ENCODE data around the gene TNFRSF19.

The TNFRSF19 gene

DNA sequence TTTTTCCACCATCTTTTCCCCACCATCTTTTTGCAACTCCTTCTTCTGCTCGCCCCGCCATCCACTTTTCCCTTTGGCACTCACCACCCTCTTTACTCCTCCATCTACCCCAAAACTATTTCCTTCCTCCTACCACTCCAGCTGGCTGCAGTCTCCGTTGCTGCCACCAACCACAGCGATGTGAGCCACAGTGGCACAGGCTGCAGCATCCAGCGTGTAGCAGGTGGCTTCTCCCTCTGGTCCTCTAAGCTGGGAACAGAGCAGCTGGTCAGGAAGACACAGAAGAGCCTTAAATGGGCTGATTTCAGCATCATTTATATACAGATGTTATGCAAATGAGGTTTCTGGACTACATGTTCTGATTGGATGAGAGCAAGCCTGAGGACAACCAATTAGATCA lies 144.5 kb downstream of the TNFRSF19 start:
- DNase-seq = no peak

DNA sequence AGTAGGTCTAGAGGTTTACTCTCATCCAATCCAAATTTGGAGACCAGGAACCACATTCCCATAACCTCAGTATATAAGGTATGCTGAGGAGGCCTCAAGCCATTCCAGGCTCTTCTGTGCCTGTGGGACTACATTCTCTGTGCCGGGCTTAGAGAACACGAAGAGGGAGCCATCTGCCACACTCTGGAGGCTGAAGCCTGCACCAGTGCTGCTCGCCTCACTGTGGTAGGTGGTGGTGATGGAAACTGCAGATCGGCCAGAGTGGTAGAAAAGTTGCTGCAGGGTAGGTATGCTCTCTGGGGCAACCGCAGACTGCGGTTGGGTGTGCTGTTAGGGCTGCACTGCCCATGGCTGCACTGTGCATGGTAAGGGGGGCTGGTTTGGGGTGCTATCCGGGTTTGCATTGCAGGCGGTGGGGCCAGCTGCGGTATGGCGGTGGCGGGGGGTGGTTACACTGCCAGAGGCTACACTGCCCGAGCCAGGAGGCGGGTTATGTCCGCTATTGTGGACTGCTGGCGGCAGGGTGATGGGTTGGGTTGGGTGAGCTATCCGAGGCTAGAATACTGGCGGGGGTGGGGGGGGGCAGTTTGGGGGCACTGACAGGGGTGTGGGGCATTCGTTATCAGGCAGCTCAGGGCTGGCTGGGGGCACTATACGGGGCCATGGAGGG lies 145.0 kb downstream of the TNFRSF19 start:
- DNase-seq = no peak

DNA sequence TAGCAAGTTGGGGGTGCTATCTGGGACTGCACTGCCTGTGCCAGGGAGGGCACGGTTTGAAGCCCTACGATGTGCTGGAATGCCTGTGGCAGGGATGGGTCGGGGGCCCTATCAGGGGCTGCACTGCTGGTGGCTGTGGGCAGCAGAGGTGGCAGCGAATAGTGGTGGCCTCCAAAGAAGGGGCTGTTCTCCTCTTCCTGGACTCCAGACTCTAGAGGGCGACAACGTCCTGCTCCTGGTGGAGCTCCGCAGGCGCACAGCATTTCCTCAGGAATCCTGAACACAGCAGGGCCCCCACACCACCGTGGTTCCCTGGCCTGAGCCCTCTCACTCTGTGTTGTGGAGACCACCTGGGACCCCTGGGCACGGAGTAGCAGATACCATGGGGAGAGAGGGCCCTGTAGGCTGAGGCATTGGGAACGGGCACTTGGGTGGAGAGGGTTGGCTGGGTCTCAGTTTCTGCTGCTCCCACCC lies 145.6 kb downstream of the TNFRSF19 start:
- DNase-seq = no peak

DNA sequence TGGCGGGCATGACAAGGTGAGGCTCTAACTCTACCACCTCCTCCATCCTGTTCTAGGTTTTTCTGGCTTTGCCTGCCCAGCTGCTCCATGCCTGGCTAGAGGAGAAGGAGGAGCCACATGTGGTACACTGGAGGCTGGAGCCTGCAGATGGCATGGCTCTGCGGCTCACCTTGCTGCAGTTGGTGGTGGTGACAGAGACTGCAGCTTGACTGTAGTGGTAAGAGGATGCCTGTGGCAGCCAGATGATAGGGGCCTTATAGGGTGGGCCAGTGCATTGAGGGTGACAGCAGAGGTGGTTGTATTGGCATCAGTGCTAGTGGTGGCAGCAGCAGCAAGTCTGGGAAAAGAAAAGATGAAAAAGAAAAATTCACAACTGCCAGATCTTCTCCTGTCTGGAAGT lies 146.2 kb downstream of the TNFRSF19 start:
- no peak for DNase-seq

DNA sequence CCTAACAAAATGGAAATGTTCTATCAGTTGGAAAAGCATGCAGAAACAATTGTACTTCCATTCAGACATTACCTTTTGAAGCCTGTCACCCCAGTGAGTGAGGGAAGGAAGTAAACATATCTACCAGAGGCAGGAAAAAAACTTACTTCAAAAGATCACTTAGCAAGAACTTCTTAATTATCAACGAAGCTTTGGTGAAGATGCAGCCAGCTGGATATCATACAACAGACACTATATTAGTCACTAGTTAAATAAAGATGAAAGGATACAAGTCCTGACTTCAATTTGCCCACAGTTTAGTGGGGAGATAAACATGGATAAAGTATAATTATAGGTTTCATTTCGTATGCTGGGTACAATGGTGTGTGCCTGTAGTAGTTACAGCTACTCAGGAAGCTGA lies 148.8 kb downstream of the TNFRSF19 start:
- DNase-seq = no peak

DNA sequence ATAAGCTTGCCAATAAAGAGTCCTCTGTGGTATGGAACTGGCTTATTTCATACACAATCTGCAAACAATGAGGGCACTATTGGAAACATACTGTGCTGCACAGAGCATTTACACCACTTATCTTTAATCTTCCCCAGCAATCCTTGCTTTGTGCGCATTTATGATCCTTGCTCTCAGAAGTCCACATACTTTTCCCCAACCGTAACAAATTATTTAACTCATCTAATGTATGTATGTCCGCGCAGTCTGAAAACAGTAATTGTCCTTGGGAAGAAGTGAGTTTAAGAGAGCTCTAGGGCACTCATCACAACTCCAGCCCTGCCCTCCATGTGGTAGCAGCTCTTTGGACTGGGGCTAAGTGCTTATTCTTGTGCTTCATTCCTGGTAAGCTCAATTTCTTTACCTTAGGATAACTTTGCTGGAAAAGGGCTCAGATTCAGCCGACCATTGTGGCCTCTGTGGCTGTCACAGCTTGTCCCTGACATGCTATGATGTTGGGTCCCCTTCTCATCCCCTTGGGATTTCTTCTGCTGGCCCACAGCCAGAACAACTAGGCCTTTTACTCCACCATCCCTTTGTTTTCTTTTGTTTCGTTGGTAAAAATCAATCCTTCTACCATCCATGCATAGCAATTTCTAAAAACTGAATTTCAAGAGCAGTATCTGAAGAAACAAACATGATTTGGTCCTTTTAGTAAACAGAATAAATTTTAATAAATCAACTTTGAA lies 152.7 kb downstream of the TNFRSF19 start:
- DNase-seq = no peak

DNA sequence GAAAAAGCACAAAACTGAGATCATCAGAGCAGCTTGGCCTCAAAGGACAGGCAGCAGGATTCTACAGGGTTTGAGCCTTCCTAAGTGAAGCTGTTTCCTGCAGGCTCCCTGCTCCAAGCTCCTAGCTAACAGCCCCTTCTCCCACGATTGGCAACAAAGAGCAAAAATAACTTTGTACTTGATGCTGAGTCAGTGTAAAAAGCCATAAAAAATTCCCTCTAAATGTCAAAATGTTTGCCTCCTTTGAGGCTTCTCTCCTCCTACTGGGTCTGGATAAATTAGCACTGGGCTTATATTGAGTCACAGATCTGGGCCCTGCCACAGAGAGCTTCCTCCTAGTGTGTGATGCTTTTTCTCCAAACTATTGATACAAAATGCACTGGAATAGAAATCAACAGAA lies 153.3 kb downstream of the TNFRSF19 start:
- no peak for DNase-seq

DNA sequence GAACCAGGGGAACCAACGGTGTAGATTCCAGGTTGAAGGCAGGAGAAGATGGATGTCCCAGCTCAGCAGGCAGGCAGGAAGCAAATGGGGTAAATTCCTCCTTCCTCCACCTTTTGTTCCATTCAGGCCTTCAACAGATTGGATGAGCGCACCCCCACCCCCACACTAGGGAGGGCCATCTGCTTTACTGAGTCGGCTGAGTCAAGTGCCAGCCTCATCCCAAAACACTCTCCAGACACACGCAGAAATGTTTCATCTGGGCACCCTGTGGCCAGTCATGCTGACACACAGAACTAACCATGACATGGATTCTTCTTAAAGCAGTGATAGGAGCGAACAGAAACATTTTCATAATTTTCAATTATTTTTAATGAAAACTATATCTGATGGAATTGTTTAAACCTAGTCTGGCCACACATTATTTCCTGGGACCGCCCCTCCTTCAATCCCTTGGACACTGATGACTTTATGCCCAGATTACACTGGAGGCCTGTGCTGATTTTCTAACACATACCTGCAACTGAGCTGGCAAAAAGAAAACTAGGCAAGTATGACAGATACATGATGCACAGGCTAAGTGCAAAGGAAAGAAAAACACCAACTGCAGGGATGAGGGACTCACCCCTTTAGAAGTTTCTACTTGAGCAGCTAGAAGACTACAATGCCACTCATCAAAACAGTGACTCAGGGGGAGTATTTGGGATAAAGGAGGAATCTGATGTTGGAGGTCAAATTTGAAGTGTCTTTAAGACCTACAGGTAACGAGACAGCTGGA lies 154.2 kb downstream of the TNFRSF19 start:
- DNase-seq = no peak
